CD4-positive, alpha-beta T cell treated with Interleukin-2 at 100 ng/mL for 4 hours (primary cell): ENCODE measurements around the gene ATP6V1C2.

Source experiments
- DNase-seq: peaks from one replicate; pipeline ENCODE4 v3.0.0-alpha.2; 2020; ENCODE audit warnings: low spot score

ATP6V1C2 gene

GRCh38 chr2:10732924-10733565 is 11.6 kb downstream of the ATP6V1C2 start:
- DNase-seq = no peak

DNA sequence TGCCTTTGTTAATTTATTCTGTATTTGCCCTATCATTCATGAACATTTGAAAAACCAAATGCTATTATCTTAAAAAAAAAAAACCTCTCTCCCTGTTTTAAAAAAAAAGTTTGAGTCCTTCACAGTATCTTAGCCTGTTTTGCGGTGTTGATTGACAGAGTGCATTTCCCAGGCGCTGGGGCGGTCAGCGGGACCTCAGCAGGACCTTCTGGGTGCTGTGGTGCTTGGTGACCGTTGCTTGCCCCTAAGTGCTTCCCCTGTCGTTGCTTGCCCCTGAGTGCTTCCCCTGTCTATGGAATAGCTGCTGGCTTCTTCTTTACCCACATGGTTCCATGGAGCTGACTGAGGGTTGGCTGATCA is 12.1 kb downstream of the ATP6V1C2 start:
- no peak for DNase-seq

DNA sequence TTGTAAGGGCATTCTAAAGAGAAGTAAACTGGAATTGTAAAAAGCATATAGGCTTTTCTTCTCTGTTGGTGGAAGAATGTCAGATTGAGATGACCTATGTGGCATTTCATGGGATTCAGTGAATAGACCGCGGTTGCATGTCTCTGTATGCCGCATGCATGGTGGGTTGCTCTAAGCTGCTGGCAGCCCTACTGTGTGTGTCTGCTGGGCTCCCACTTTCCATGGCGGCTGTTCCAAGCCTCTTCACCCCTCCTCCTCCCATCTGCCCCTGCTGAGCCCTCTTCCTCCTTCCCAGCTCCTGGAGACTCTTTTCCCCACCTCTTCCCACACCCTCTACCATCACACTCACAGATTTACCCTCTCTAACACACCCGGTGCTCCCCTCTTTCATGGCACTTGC is 12.6 kb downstream of the ATP6V1C2 start:
- DNase-seq = no peak

DNA sequence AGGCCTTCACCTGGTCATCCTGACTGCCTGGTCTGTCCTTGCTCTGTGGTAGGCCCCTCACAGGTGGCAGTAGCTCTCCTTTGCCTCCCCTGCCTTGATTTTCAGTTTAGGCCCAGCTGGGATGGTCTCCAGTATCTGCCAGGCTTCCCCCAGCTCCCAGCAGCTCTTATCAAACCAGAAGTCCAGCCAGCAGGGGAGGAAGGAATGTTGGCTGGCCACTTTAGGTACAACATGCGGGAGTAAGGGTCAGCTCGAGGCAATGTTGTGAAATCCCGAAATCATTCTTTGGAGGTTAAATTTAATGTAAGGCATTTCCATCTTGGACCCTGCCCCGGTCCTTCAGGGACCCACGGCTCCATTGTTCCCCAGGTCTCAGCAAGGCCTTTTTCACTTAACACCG is 16.8 kb downstream of the ATP6V1C2 start:
- DNase-seq = no peak

GRCh38 chr2:10740226-10740625 is 18.8 kb downstream of the ATP6V1C2 start:
- DNase-seq = no peak

DNA sequence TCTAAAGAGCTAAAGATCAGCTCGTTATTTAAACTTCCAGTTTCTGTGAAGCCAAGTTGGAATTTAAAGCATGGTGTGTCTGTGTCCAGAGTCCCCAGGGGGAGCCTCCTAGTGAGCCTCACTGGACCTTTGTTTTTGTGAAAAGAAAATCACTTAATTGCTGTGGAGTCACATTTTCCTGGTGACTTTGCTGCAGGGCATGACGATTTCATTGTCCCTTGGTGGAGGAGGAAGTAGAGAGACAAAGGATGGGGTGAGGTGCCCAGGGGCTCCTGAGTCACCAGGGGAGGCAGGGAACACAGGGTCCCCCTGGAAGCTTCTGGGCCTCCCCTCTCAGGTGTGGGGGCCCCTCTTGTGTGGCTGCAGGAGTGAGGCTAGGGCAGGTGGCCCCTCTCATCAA is 19.7 kb downstream of the ATP6V1C2 start:
- DNase-seq = no peak

- DNase-seq = no peak
Measured at GRCh38 chr2:10742666-10743065, 21.2 kb downstream of the ATP6V1C2 start.

GRCh38 chr2:10750610-10751009 is 29.2 kb downstream of the ATP6V1C2 start:
- DNase-seq = no peak

GRCh38 chr2:10752236-10752635 is 30.8 kb downstream of the ATP6V1C2 start:
- no peak for DNase-seq

DNA sequence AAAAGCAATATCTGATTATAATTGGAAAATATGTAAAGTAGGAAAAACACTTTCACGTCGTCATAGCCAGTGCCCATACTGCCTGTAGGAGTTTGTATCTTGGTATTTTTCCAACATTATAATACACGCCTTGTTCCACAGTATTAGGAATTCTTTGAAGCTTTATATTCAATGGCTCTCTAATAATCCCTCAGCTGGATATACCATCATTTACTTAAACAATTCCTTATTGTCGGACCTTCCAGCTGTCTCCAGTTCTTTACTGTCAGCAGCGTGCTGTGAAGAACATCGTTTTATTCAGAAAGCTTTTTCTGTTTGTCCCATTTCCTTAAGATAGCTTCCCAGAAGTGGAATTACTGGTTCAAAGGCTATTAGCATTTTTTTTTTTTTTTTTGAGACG is 31.7 kb downstream of the ATP6V1C2 start:
- no peak for DNase-seq

DNA sequence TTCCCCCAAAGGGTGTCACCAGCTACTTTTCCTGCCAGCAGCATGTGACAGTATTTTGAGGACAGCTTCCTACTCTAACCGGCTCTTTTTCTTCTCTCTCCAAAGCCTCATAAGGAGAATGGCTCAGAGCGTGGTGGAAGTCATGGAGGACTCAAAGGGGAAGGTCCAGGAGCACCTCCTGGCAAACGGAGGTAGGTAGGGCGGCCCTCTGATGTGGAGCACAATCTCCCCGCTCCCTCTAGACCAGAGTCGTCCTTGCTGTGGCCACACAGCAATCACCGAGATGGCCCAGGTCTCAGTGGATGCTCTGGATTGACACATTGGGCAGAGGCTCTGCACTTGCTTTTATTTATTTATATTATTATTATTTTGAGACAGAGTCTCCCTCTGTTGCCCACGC is 32.4 kb downstream of the ATP6V1C2 start:
- DNase-seq = no peak

GRCh38 chr2:10755621-10756020 is 34.2 kb downstream of the ATP6V1C2 start:
- DNase-seq = no peak

GRCh38 chr2:10757814-10758286 is 36.4 kb downstream of the ATP6V1C2 start:
- no peak for DNase-seq

GRCh38 chr2:10759151-10759714 is 37.8 kb downstream of the ATP6V1C2 start:
- DNase-seq = no peak

GRCh38 chr2:10760794-10761504 is 39.5 kb downstream of the ATP6V1C2 start:
- no peak for DNase-seq

DNA sequence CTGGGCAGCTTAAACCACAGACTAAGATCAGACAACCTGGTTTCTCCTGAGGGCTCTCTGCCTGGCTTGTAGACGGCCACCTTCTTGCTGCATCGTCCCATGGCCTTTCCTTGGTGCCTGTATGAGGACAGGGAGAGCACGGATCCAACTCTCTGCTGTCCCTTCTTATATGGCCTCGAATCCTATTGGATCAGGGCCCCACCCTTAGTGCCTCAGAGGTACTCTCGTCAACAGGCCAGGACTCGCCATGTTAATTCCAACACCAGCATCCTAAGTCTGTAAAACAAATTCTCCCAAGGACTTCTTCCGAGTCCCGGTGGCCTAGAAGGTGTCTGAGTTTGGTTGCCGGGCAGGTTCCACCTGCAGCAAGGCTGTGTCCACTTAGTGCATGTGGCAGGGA is 40.2 kb downstream of the ATP6V1C2 start:
- no peak for DNase-seq

DNA sequence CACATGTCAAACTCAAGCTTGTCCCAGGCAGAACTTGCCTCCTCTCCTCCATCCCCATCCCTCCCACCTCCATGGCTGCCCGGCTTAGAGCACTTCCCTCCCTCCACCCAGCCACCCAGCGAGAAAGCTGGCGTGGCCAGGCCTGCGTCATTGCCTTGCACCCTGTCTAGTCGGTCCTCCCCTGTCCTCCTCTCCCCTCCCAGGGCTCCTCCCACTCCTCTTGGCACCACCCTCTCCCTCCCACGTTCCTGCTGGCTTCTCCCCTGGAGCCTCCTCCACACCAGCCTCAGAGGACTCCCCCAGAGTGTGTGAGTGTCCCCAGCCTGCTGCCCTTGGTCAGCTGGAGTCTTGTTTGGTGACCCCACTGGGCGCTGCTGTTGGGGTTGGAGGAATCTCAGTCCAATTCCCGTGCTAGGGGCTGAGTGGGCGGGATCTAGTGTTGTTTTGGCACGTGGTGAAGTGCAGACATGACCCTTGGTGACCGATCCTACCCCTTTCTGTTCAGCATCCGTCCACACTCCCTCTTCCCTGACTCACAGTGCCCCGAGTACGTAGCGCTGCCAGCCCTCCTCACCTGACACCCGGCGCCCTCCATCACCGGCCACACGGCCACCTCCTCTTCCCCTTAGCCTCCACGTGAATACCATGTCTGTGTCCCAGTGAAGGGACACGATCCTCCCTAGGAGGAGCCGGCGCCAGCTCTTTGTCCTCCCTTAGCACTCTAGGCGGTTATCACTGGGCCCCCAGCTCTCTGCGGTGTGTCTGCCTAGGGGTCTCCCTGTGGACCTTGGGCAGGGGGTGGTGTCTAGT is 41.4 kb downstream of the ATP6V1C2 start:
- no peak for DNase-seq

DNA sequence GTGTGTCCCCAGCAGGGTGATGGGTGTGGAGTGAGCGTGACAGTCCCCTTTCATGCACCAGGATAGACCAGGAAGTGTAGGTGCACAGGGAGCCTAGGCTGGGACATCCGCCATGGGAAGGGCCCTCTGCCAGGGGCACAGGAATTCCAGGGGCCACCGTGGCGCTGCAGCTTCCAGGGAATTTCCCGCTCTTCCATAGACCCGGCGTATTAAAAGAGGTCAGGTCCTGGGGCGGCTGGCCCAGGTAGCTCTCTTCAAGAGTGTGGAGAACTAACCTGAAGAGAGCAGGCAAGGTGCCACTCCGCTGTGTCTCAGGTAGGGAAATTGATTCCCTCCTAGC is 42.0 kb downstream of the ATP6V1C2 start:
- DNase-seq = no peak

DNA sequence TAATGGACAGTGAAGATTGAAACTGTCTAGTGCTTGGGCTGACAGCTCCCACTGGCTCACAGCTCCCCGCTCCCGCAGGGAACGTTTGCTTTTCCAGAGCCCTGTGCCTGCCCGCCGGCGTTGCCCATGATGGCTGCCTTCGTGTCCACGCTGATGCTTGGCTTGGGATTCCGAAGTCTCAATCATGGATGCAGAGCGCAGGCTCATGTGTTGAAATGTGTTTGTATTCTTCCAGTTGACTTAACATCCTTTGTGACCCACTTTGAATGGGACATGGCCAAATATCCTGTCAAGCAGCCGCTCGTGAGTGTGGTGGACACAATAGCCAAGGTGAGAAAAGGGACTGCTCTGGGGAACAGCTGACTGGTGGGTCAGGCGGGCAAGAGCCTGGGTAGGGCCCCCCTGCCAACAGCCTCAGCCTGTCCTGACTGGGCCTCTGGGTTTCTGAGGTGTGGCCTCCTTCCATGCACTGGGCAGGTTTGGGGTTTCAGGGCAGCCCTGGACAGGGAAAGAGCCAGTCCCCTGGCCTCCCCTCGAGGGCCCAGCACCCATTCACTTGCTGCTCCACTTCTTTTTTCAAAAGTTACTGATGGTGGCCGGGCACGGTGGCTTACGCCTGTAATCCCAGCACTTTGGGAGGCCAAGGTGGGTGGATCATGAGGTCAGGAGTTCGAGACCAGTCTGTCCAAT is 42.8 kb downstream of the ATP6V1C2 start:
- no peak for DNase-seq

GRCh38 chr2:10764896-10765295 is 43.5 kb downstream of the ATP6V1C2 start:
- DNase-seq = no peak

DNA sequence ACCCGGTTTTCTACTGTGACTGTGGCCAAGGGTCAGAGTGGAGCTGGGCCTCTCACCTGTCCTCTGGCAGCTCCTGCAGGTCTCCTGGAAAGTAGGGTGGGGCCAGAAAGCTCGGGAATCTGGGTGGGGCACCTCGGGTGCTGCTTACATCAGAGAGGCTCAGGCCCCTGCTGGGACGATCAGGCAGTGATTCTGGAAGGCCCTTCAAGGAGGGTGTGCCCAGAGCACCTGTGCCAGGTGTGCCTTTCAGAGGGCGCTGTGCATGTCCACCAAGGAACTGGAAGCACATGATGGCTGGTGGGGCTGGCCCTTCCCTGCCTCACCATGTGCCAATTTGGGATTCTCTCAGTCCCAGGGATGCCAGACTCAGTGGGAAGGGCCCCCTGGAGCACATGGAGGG is 44.0 kb downstream of the ATP6V1C2 start:
- no peak for DNase-seq

DNA sequence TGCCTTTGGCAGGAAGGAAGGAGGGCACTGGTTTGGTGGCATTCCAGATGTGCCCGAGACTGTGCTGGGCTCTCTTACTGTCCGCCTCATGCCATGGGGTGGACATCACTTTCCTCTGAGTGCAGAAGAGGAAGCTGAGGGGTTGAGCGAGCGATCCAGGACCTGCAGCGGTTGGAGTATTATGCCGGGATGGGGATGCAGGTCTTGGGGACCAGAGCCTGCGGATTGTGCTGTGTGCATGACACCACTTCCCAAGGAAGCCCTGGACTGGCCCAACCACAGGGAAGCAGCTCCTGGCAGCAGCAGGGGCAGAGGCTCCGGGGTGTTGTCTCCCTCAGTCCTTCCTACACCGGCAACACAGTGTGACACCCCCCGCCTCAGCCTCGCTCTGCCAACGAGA is 44.5 kb downstream of the ATP6V1C2 start:
- DNase-seq = no peak
